ENCODE measurements around the gene RIN2. TPM values are rescaled to one million over a fixed set of nuclear protein-coding genes. Genes with fewer than 3 reads are reported as not detected.

The RIN2 gene
- total and polyA plus RNA-seq, 9 of the 15 experiments (the other 6 are each of a cell fraction or from before 2014, with no cell fraction given) = 0.09 TPM; not detected in 8

DNA sequence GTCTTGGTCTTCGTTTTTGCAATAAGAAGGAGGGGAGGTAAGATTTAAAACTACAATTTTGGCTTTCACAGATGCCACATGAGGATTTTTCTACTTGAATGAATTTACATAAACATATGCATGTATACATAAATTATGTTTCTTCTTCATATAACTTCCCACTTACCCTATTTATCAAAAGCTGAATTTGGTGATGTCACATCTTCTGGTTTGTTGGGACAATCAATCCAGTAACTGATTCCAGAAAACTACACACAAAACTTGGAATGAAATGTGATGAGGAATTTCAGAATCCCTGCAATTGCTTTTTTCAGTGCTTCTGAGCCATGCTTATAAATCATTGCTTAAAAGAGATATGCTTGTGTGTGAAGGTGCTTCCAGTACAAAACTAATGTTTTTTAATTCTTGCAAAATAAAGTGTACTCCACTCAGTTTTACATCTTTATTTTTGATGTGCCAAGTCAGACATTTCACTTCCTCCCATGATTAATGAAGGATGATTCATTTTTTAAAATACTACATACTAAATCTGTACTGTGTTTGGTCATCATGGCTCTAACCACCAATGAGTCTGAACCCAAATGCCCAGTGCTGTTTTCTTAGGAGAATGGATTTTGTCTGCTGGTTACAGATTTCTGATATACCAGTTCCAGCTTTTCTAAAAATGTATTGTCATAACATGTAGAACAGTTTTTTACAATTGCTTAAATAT, 32.1 kb upstream of the RIN2 start:
- H3K4me3 ChIP-seq = no peak overlapping the region
- ChIA-PET CTCF (ENCODE audit: low intra/inter-chr PET ratio) (no interaction called here), POLR2A (interaction anchor here (0.6 kb wide), 1 partner anchor 1690 kb away, joined by 3 read pairs; no protein-coding TSS in a partner anchor)
- H3K9ac ChIP-seq (ENCODE audit: insufficient read depth in 1 of 2, low read depth in 2 of 2, low read length in 2 of 2) = no peak overlapping the region
- no peaks in the 10 kb centered on the region for H3K4me1 ChIP-seq (replicated peaks in 1 of 2; ENCODE audit: control insufficient read depth in 2 of 2, insufficient read depth in 2 of 2, low read length in 2 of 2)
- H2AFZ ChIP-seq (ENCODE audit: low read depth, low read length) = no peak overlapping the region
- in situ Hi-C loops (cut with MboI) (no loop called here), intact Hi-C loops (cut with micrococcal nuclease) (no loop called here)
- ATAC-seq (no peak), DNase-seq (ENCODE audit: extremely low read depth in 1 of 4, low spot score in 3 of 4) (no peak), FAIRE-seq (no peak)
- no peak overlapping the region for H3K27ac ChIP-seq (ENCODE audit: extremely low read depth, low read depth, low read length)
- no peak overlapping the region for H3K4me2 ChIP-seq (ENCODE audit: insufficient read depth, low read length)
- 0% methylated on average over 1 of the region's 1 CpG for WGBS (ENCODE audit: insufficient coverage, low coverage, missing lambda C conversion rate)
- H3K9me3 ChIP-seq (replicated peaks; ENCODE audit: control insufficient read depth, insufficient read depth, low read depth, low read length) = no peaks in the 10 kb centered on the region
- no peaks in the 10 kb centered on the region for H4K20me1 ChIP-seq (replicated peaks; ENCODE audit: control insufficient read depth, insufficient read depth, low read length)
- no peaks in the 10 kb centered on the region for H3K79me2 ChIP-seq (ENCODE audit: control insufficient read depth, insufficient read depth, low read length)
- H3K36me3 ChIP-seq (ENCODE audit: control insufficient read depth, insufficient read depth, low read length) = no peaks in the 10 kb centered on the region
- BruUV-seq (replicated peaks) = no TSS peak
- no peaks in the 10 kb centered on the region; a peak in 1 of 5 replicates for H3K27me3 ChIP-seq (ENCODE audit: control insufficient read depth in 2 of 2, insufficient read depth in 2 of 2, low read length in 2 of 2)
- TF ChIP-seq RFX1 (IDR thresholded peaks at IDR 0.05) = no peak
- TF ChIP-seq, protein P1, sequence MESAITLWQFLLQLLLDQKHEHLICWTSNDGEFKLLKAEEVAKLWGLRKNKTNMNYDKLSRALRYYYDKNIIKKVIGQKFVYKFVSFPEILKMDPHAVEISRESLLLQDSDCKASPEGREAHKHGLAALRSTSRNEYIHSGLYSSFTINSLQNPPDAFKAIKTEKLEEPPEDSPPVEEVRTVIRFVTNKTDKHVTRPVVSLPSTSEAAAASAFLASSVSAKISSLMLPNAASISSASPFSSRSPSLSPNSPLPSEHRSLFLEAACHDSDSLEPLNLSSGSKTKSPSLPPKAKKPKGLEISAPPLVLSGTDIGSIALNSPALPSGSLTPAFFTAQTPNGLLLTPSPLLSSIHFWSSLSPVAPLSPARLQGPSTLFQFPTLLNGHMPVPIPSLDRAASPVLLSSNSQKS (CRISPR knock-in tag; IDR thresholded peaks at IDR 0.05) = no peak
- TF ChIP-seq EWSR1 (IDR thresholded peaks at IDR 0.05; ENCODE audit: borderline replicate concordance, low read depth, partially characterized antibody) = no peak
- no peak for TF ChIP-seq RHOXF2B (CRISPR knock-in tag; conservative IDR thresholded peaks at IDR 0.05)
- TF ChIP-seq, protein P2, sequence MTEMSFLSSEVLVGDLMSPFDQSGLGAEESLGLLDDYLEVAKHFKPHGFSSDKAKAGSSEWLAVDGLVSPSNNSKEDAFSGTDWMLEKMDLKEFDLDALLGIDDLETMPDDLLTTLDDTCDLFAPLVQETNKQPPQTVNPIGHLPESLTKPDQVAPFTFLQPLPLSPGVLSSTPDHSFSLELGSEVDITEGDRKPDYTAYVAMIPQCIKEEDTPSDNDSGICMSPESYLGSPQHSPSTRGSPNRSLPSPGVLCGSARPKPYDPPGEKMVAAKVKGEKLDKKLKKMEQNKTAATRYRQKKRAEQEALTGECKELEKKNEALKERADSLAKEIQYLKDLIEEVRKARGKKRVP (CRISPR knock-in tag; IDR thresholded peaks at IDR 0.05) = no peak
- H3K9me1 ChIP-seq (ENCODE audit: control insufficient read depth, insufficient read depth, low read length) = no peaks in the 10 kb centered on the region
